Fibroblast of skin of right quadriceps (primary cell): ENCODE results near the gene RNPS1.
A peak's percentile ranks its signal among the peaks of the same experiment; 100 is the strongest.

Experiments used
- DNase-seq: peaks from one replicate; pipeline ENCODE4 v3.0.0-alpha.2; 2013

RNPS1 gene

DNA sequence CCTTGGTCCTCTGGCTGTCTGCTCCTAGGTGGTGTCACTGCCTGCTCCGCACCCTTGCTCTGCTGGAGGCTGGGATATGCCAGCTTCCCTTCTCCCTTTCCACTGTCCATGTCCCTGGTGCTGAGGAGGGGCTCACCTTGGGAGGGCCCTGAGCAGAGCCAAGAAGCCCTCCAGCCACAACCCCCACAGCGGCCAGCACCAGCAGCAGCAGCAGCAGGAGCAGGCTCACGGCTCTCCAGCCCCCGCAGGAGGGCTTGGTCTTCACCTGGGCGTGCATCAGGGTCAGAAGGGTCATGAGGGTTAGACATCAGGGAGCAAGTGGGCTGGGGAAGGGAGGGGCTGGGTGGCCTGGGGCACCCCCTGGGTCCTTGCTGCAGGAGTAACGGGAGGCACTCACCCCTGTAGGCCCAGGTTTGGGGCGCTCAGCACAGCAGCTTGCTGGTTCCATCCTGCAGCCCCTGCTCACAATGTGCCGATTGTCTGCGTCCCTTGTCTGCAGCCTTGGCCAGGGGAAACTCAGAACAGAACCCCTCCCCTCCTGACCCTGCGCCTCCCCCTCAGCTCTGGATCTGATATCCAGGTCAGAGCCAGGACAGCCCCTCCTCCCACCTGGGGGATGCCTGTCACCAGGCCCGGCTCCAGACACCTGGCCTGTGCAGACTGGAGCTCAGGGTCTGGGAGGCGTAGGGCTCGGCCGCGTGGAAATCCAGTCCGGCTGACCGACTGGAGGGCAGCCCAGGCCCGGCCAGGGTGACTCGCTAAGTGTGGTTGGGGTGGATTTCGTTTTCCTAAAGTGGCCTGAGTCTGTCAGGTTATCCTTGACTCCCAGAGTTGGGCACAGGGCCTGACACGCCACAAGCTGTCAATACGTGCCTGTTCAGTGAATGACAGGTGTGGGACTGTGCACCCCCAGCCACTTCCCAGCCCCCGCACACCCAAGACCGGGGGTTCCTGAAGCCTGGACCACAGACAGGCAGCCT, 57.2 kb downstream of the RNPS1 start, which contains the start of gene BRICD5:
Gene BRICD5 (minus strand): TSS at position 478 of the 980 bp plus-strand sequence. CDS start 30 bp downstream, at position 448.
- no peak for DNase-seq

DNA sequence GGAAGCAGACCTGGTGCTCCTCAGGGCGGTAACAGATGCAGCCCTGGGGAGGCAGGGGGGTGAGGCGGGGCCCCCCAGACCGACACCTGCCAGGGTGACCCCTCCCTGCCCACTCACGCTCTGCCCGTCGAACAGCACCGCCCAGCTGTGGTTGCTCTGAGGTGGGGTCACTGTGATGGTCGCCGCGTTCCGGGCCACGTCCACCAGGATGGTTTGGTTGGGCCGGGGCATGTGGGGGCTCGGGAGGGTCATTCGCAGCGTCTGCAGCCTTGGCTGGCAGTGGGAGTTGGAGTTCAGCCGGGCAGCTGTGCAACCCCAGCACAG, 58.0 kb downstream of the RNPS1 start:
- no peak for DNase-seq

DNA sequence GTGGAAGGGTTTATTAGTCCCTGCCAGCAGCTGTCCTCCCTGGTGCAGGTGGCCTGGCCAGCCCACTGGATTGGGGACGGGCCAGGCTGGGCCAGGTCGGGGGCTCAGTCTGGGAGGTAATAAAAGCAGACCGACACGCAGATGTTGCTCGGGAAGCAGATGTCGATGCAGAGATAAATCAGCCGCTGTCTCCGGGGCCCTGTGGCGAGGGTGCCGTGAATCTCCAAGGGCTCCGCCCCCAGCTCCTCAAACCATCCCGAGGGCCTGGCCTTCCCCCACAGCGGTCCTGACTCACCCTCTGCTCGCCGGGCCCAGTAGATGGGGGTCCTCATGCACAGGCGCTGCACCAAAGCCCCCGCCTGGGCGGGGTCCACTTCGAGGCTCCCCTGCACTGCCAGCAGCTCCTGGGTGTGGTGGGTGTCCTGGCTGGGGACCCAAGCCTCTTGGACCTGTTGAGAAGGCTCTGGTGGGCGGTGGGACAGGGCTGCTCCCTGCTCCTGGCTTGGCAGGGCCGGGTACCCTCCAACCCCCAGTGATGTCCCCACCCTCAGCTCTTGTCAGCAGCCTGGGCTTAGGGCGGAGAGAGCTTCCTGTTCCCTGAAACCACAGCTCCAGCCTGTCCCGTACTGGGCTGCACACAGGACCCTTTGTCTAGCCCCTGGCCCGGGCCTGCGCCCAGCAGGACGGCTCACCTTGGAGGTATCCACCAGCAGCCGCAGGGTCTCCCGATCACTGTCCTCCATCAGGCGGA, 58.5 kb downstream of the RNPS1 start:
- DNase-seq, result no peak

DNA sequence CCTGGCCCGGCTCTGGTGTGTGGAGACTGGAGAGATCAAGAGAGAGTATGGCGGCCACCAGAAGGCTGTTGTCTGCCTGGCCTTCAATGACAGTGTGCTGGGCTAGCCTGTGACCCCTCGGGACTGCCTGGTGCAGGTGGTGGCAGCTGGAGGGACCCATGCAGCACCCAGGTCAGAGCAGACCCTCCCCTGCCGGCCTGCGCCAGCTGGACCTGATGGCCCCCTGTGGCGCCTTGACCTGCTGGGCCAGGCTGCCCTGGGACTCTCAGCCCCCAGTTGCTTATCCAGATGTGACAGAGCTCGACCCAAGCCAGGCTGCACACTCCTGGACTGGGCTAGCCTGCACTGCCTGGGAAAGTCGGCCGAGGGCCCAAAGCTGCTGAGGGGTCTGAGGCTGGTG, 59.2 kb downstream of the RNPS1 start:
- DNase-seq, result no peak

DNA sequence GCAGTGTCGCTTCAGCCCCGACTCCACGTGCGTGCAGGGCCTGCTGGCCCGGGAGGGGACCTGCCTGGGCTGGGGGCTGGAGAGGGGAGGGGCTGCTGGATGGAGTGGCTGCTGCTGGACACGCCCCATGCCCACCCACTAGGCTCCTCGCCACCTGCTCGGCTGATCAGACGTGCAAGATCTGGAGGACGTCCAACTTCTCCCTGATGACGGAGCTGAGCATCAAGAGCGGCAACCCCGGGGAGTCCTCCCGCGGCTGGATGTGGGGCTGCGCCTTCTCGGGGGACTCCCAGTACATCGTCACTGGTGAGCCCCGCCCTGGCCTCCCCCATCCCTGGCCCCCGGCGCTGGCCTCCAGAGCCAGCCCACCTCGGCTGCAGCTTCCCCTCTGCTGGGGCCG, 59.6 kb downstream of the RNPS1 start:
- no peak for DNase-seq

DNA sequence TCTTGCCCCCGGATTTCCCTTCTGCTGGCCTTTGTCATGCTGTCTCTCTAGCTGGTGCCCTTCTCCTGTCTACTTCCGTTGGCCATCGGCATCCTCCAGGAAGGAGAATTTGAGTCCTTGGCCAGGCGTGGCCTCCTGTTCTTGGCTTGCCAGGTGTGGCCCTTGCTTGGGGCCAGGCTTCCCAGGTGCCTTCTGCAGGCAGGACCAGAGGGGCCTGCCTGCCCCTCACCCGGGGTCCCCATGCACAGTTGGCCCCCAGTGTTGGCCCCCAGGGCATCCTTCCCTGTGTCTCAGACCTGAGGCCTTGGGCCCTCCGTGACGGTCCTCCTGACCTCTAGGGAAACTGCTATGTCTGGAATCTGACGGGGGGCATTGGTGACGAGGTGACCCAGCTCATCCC, 60.1 kb downstream of the RNPS1 start:
- DNase-seq, result no peak

DNA sequence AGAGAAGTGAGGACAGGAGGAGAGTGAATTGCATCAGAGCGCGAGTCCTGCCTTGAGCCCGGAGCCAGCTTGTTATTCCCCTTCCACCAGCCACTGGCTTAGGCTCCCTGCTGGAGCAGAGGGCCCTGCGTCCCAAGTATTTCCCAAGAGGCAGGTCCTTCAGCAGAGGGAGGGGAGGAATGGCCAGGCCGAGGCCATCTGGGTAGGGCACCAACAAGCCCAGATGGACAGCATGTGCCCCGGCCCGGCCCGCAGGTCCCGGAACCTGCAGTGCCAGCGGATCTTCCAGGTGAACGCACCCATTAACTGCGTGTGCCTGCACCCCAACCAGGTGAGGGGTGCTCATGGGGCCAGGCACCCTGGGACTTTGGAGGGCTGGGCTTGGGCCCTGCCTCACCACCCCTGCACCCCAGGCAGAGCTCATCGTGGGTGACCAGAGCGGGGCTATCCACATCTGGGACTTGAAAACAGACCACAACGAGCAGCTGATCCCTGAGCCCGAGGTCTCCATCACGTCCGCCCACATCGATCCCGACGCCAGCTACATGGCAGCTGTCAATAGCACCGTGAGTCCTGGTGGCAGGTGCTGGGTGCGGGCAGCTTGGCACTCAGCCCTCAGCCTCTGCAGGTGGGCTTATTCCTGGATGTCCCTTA, 61.0 kb downstream of the RNPS1 start:
- DNase-seq, result no peak

DNA sequence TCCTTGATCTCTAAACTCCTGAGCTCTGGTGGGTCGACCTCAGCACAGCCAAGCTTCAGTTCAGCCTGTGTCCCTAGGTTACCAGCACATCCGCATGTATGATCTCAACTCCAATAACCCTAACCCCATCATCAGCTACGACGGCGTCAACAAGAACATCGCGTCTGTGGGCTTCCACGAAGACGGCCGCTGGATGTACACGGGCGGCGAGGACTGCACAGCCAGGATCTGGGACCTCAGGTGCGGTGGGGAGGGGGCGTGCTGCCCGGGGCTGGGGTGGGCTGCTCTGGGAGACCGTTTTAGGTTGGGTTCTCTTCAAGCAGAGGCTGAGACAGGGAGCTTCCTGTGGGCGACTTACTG, 61.5 kb downstream of the RNPS1 start:
- no peak for DNase-seq

DNA sequence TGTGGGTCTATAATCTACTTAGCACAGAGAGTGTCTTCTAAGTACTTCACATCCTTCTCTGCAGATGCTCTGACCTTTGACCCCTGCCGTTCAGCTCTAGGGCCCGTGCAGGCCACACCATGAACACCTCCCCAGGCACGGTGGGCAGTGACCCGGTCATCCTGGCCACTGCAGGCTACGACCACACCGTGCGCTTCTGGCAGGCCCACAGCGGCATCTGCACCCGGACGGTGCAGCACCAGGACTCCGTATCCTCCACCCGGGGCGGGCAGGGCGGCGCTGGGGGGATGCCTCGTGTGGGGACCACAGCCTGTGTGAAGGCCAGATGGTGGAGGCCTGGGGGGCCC, 62.0 kb downstream of the RNPS1 start:
- no peak for DNase-seq

DNA sequence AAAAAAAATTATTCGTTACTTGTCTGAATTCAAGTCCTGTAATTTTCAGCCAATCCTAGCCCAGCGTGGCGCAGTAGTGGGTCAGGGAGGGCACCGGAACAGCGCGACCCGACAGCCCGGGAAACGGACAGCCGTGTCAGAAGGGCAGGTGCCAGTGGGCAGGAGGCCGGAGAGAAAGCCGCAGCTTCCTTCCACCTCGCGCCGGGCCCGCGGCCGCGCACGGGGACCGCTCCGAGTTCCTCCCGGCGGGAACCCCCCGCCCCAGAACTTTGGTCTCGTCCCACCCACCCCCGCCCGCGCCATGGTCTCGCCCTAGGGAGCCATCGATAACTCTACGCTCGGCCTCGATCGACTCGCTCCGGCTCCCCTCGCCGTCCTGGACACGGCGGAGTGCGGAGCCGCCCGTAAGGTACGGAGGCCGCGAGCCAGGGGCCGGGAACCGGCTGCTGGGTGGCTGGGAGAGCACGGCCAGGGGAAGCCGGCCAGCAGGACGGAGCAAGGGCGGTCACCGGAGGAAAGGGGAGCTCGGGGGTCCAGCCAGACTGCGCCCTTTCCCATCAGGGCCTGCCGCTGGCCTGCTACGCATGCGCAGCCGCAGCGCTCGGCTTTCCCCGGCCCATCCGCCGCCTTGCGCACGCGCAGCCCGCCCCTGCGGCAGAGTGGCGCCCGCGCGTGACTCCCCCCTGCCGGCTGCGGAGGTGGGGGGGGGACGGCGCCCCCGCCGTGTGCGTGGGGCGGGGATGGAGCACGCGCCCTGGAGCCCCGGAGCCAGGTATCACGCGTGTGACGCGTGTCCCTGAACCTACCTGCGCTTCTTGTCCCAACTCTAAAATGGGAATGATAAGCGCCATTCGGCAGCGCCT, 62.6 kb downstream of the RNPS1 start, which contains the start of gene MLST8:
Gene MLST8 (plus strand): TSS at position 351 of the 863 bp plus-strand sequence. CDS start 632 bp downstream, outside the sequence.
- DNase-seq, result peak; percentile 86

DNA sequence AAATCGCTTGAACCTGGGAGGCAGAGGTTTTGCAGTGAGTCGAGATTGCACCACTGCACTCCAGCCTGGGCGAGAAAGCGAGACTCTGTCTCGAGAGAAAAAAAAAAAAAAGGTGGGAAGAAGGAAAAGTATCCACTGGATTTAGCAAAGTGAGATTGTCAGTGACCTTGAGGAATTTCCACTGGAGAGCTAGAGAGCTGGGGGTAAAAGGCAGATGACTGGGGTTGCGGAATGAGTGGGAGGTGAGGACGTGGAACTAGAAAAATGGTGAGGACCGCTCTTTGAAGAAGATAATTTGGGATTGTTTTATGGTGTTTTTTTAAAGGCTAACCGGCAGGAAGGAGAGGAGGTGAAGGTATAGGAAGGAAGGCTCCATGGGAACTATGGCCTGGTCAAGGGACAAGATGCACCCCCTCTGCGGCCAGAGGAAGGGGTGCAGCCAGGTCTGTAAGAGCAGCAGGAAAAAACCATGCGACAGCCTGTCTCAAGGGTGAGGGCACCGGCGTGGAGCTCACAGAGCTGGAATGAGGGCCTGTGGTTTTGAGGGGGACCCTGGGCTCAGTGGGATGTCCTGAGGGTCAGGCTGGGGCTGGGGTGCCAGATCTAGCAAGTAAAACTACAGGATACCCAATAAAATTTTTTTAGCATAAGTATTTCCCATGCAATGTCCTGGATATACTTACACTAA, 63.4 kb downstream of the RNPS1 start:
- no peak for DNase-seq
